HEK293 (cell line): ENCODE data around the gene ZNF536.

Experiments used
- CTCF ChIA-PET: fragments of 350-600 bp; formaldehyde crosslinking; extraction: SDS; loops from one replicate; lab custom pipeline; 2021; ENCODE audit warnings: antibody characterized with exemption; lab: Yijun Ruan, JAX
- POLR2A ChIA-PET: fragments of 300-600 bp; formaldehyde crosslinking; extraction: SDS; loops from one replicate; lab custom pipeline; 2020; ENCODE audit warnings: antibody characterized with exemption, inconsistent platforms; lab: Yijun Ruan, JAX
- H3K27ac ChIP-seq: fragments of 200-500 bp; sonication (Bioruptor generic); 2 replicates; pipeline ENCODE4 v1.5.1; 2014; ENCODE audit warnings: low read depth, low read length, control low read depth, inconsistent platforms; ENCODE audit errors: extremely low read depth
- H3K36me3 ChIP-seq, 2 experiments: fragments of 200-500 bp in 1 of 2; sonication (Bioruptor generic) in 1 of 2; 1 replicate in 1 of 2; 2 replicates in 1 of 2; pipeline ENCODE4 v1.5.1; 2014 to 2017; ENCODE audit warnings: inconsistent platforms in 2 of 2, low read length in 2 of 2; ENCODE audit not compliant: control insufficient read depth in 2 of 2, insufficient read depth in 1 of 2
- H3K4me1 ChIP-seq: fragments of 200-500 bp; sonication (Bioruptor generic); 2 replicates; pipeline ENCODE4 v1.5.1; 2014; ENCODE audit warnings: mild to moderate bottlenecking, low read length, inconsistent platforms; ENCODE audit not compliant: control insufficient read depth, insufficient read depth
- H3K4me3 ChIP-seq: 2 replicates; pipeline ENCODE4 v1.5.1; 2011; ENCODE audit warnings: low read depth, mild to moderate bottlenecking, control low read depth, low read length, moderate library complexity
- H3K9me3 ChIP-seq: fragments of 200-500 bp; sonication (Bioruptor generic); 2 replicates; pipeline ENCODE4 v1.5.1; 2014; ENCODE audit warnings: low read depth, low read length, inconsistent platforms; ENCODE audit not compliant: control insufficient read depth, insufficient read depth
- EGR2 ChIP-seq: fragments of 450-650 bp; formaldehyde crosslinking; IDR thresholded peaks from 2 replicates; pipeline ENCODE4 v1.5.1; 2016; ENCODE audit warnings: low read depth, missing biosample characterization, missing genetic modification characterization
- GLIS1 ChIP-seq: fragments of 450-650 bp; formaldehyde crosslinking; IDR thresholded peaks from 2 replicates; pipeline ENCODE4 v1.5.1; 2016; ENCODE audit warnings: missing biosample characterization, missing genetic modification characterization
- KLF17 ChIP-seq: fragments of 450-650 bp; formaldehyde crosslinking; IDR thresholded peaks from 2 replicates; pipeline ENCODE4 v1.5.1; 2016; ENCODE audit warnings: missing biosample characterization, missing genetic modification characterization
- OSR2 ChIP-seq: fragments of 450-650 bp; formaldehyde crosslinking; IDR thresholded peaks from 2 replicates; pipeline ENCODE4 v1.5.1; 2016; ENCODE audit warnings: missing biosample characterization, missing genetic modification characterization
- OVOL3 ChIP-seq: fragments of 450-650 bp; formaldehyde crosslinking; IDR thresholded peaks from 2 replicates; pipeline ENCODE4 v1.5.1; 2016; ENCODE audit warnings: missing biosample characterization, missing genetic modification characterization
- SCRT1 ChIP-seq: fragments of 450-650 bp; formaldehyde crosslinking; IDR thresholded peaks from 2 replicates; pipeline ENCODE4 v1.5.1; 2016; ENCODE audit warnings: missing biosample characterization, missing genetic modification characterization, borderline replicate concordance
- SCRT2 ChIP-seq: fragments of 450-650 bp; formaldehyde crosslinking; IDR thresholded peaks from 2 replicates; pipeline ENCODE4 v1.5.1; 2016; ENCODE audit warnings: missing biosample characterization, missing genetic modification characterization
- TSHZ1 ChIP-seq: fragments of 450-650 bp; formaldehyde crosslinking; IDR thresholded peaks from 2 replicates; pipeline ENCODE4 v1.5.1; 2016; ENCODE audit warnings: missing biosample characterization, missing genetic modification characterization, borderline replicate concordance
- ZBTB20 ChIP-seq: fragments of 450-650 bp; formaldehyde crosslinking; IDR thresholded peaks from 2 replicates; pipeline ENCODE4 v1.5.1; 2016; ENCODE audit warnings: missing biosample characterization, missing genetic modification characterization
- ZFHX2 ChIP-seq: fragments of 450-650 bp; formaldehyde crosslinking; conservative IDR thresholded peaks from 2 replicates; pipeline ENCODE4 v1.5.1; 2016; ENCODE audit warnings: missing biosample characterization, missing genetic modification characterization
- ZNF146 ChIP-seq: fragments of 450-650 bp; formaldehyde crosslinking; IDR thresholded peaks from 2 replicates; pipeline ENCODE4 v1.5.1; 2016; ENCODE audit warnings: missing biosample characterization, missing genetic modification characterization
- ZNF169 ChIP-seq: fragments of 450-650 bp; formaldehyde crosslinking; IDR thresholded peaks from 2 replicates; pipeline ENCODE4 v1.5.1; 2016; ENCODE audit warnings: missing biosample characterization, missing genetic modification characterization
- ZNF341 ChIP-seq: fragments of 450-650 bp; formaldehyde crosslinking; IDR thresholded peaks from 2 replicates; pipeline ENCODE4; 2016; ENCODE audit warnings: low read depth, missing biosample characterization, missing genetic modification characterization
- ZNF629 ChIP-seq: fragments of 450-650 bp; formaldehyde crosslinking; IDR thresholded peaks from 2 replicates; pipeline ENCODE4 v1.5.1; 2017; ENCODE audit warnings: missing biosample characterization, missing genetic modification characterization
- ZNF777 ChIP-seq: fragments of 450-650 bp; formaldehyde crosslinking; IDR thresholded peaks from 2 replicates; pipeline ENCODE4 v1.5.1; 2017; ENCODE audit warnings: missing biosample characterization, missing genetic modification characterization, borderline replicate concordance
- TF ChIP-seq, protein P1 (sequence below): fragments of 450-650 bp; formaldehyde crosslinking; IDR thresholded peaks from 2 replicates; pipeline ENCODE4 v1.5.1; 2016; ENCODE audit warnings: missing biosample characterization, missing genetic modification characterization
- TF ChIP-seq, protein P2 (sequence below): fragments of 450-650 bp; IDR thresholded peaks from 2 replicates; pipeline ENCODE4 v1.5.1; 2018; ENCODE audit warnings: missing biosample characterization, missing genetic modification characterization

The ZNF536 gene

GRCh38 chr19:30393046-30393445 is 20.9 kb downstream of the ZNF536 start:
- H3K9me3 ChIP-seq = no peaks in the 10 kb centered on the region
- POLR2A ChIA-PET = no interaction called here

GRCh38 chr19:30393729-30394480 is 21.7 kb downstream of the ZNF536 start:
- no peaks in the 10 kb centered on the region for H3K9me3 ChIP-seq
- ChIA-PET POLR2A (no interaction called here), CTCF (interaction anchor here (0.6 to 1.6 kb wide), 5 partner anchors 12 to 632 kb away, joined by 3 to 7 read pairs (median 3); no protein-coding TSS in a partner anchor)
- H3K36me3 ChIP-seq = no peaks in the 10 kb centered on the region
- no peak overlapping the region for H3K4me3 ChIP-seq
- H3K27ac ChIP-seq = no peak overlapping the region
- peaks cover 22% of the 10 kb centered on the region for H3K4me1 ChIP-seq
- peak; percentile 83 for TF ChIP-seq SCRT2 (tag by site-specific recombination)
- TF ChIP-seq KLF17 (tag by site-specific recombination) = 0 out of 2 replicates have a peak, but pooled peaks have one; percentile 10
- TF ChIP-seq ZFHX2 = peak; percentile 36
- peak; percentile 64; the same call in 1 of the 2 replicates for TF ChIP-seq SCRT1 (tag by site-specific recombination)
- TF ChIP-seq, protein P1, sequence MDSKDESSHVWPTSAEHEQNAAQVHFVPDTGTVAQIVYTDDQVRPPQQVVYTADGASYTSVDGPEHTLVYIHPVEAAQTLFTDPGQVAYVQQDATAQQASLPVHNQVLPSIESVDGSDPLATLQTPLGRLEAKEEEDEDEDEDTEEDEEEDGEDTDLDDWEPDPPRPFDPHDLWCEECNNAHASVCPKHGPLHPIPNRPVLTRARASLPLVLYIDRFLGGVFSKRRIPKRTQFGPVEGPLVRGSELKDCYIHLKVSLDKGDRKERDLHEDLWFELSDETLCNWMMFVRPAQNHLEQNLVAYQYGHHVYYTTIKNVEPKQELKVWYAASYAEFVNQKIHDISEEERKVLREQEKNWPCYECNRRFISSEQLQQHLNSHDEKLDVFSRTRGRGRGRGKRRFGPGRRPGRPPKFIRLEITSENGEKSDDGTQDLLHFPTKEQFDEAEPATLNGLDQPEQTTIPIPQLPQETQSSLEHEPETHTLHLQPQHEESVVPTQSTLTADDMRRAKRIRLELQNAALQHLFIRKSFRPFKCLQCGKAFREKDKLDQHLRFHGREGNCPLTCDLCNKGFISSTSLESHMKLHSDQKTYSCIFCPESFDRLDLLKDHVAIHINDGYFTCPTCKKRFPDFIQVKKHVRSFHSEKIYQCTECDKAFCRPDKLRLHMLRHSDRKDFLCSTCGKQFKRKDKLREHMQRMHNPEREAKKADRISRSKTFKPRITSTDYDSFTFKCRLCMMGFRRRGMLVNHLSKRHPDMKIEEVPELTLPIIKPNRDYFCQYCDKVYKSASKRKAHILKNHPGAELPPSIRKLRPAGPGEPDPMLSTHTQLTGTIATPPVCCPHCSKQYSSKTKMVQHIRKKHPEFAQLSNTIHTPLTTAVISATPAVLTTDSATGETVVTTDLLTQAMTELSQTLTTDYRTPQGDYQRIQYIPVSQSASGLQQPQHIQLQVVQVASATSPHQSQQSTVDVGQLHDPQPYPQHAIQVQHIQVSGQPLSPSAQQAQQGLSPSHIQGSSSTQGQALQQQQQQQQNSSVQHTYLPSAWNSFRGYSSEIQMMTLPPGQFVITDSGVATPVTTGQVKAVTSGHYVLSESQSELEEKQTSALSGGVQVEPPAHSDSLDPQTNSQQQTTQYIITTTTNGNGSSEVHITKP (tag by site-specific recombination) = no peak
- no peak for TF ChIP-seq ZNF169 (tag by site-specific recombination)
- TF ChIP-seq ZNF146 = no peak
- no peak for TF ChIP-seq ZNF777 (tag by site-specific recombination)
- TF ChIP-seq EGR2 (tag by site-specific recombination) = peak; percentile 66

More at GRCh38 chr19:30393046-30393445, 20.9 kb downstream of the ZNF536 start:
- 0 out of 2 replicates have a peak, but pooled peaks have one; percentile 12 for TF ChIP-seq ZNF629 (tag by site-specific recombination)
- no peak for TF ChIP-seq ZNF341 (tag by site-specific recombination)
- TF ChIP-seq OSR2 (tag by site-specific recombination) = 0 out of 2 replicates have a peak, but pooled peaks have one; percentile 34
- 0 out of 2 replicates have a peak, but pooled peaks have one; percentile 10 for TF ChIP-seq EGR2 (tag by site-specific recombination)
- TF ChIP-seq KLF17 (tag by site-specific recombination) = no peak
- TF ChIP-seq GLIS1 = no peak
- 0 out of 2 replicates have a peak, but pooled peaks have one; percentile 4 for TF ChIP-seq TSHZ1 (tag by site-specific recombination)
- no peak for TF ChIP-seq OVOL3 (tag by site-specific recombination)
- 0 out of 2 replicates have a peak, but pooled peaks have one; percentile 5 for TF ChIP-seq ZFHX2
- TF ChIP-seq ZBTB20 = no peak
- TF ChIP-seq, protein P2, sequence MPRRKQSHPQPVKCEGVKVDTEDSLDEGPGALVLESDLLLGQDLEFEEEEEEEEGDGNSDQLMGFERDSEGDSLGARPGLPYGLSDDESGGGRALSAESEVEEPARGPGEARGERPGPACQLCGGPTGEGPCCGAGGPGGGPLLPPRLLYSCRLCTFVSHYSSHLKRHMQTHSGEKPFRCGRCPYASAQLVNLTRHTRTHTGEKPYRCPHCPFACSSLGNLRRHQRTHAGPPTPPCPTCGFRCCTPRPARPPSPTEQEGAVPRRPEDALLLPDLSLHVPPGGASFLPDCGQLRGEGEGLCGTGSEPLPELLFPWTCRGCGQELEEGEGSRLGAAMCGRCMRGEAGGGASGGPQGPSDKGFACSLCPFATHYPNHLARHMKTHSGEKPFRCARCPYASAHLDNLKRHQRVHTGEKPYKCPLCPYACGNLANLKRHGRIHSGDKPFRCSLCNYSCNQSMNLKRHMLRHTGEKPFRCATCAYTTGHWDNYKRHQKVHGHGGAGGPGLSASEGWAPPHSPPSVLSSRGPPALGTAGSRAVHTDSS (tag by site-specific recombination) = no peak
- TF ChIP-seq, all 188 proteins: peak for 5
- Histone ChIP-seq H3K27ac (no peak overlapping the region), H3K36me3 (no peaks in the 10 kb centered on the region), H3K4me1 (peaks cover 22% of the 10 kb centered on the region), H3K4me3 (no peak overlapping the region)
- CTCF ChIA-PET = interaction anchor here (0.6 to 1.6 kb wide), 6 partner anchors 13 to 314 kb away, joined by 3 to 7 read pairs (median 4); no protein-coding TSS in a partner anchor
